HEK293 (cell line): ENCODE results near the gene COX7A2.
A peak's percentile ranks its signal among the peaks of the same experiment; 100 is the strongest.

ENCODE experiments used
- BCL6B ChIP-seq: fragments of 450-650 bp; formaldehyde crosslinking; IDR thresholded peaks from 2 replicates; pipeline ENCODE4 v1.5.1; 2017; ENCODE audit warnings: missing biosample characterization, missing genetic modification characterization
- FEZF1 ChIP-seq: fragments of 450-650 bp; formaldehyde crosslinking; IDR thresholded peaks from 2 replicates; pipeline ENCODE4 v1.5.1; 2016; ENCODE audit warnings: missing biosample characterization, missing genetic modification characterization
- GLI2 ChIP-seq: fragments of 450-650 bp; formaldehyde crosslinking; IDR thresholded peaks from 2 replicates; pipeline ENCODE4; 2017; ENCODE audit warnings: missing biosample characterization, missing genetic modification characterization, low read depth, borderline replicate concordance
- GLIS2 ChIP-seq: fragments of 450-650 bp; formaldehyde crosslinking; IDR thresholded peaks from 2 replicates; pipeline ENCODE4 v1.5.1; 2016; ENCODE audit warnings: missing biosample characterization, missing genetic modification characterization
- KLF16 ChIP-seq: fragments of 450-650 bp; formaldehyde crosslinking; IDR thresholded peaks from 2 replicates; pipeline ENCODE4 v1.5.1; 2017; ENCODE audit warnings: missing biosample characterization, missing genetic modification characterization
- KLF7 ChIP-seq: fragments of 450-650 bp; formaldehyde crosslinking; IDR thresholded peaks from 2 replicates; pipeline ENCODE4 v1.5.1; 2016; ENCODE audit warnings: missing biosample characterization, missing genetic modification characterization, borderline replicate concordance
- PATZ1 ChIP-seq: fragments of 450-650 bp; formaldehyde crosslinking; IDR thresholded peaks from 2 replicates; pipeline ENCODE4 v1.5.1; 2016; ENCODE audit warnings: missing biosample characterization, missing genetic modification characterization
- SALL2 ChIP-seq: fragments of 450-650 bp; formaldehyde crosslinking; IDR thresholded peaks from 2 replicates; pipeline ENCODE4 v1.5.0; 2017; ENCODE audit warnings: missing biosample characterization, mild to moderate bottlenecking, missing genetic modification characterization, borderline replicate concordance
- SCRT1 ChIP-seq: fragments of 450-650 bp; formaldehyde crosslinking; IDR thresholded peaks from 2 replicates; pipeline ENCODE4 v1.5.1; 2016; ENCODE audit warnings: missing biosample characterization, missing genetic modification characterization, borderline replicate concordance
- SP7 ChIP-seq: fragments of 450-650 bp; formaldehyde crosslinking; IDR thresholded peaks from 2 replicates; pipeline ENCODE4 v1.5.1; 2016; ENCODE audit warnings: missing biosample characterization, missing genetic modification characterization
- ZBTB20 ChIP-seq: fragments of 450-650 bp; formaldehyde crosslinking; IDR thresholded peaks from 2 replicates; pipeline ENCODE4 v1.5.1; 2016; ENCODE audit warnings: missing biosample characterization, missing genetic modification characterization
- ZBTB49 ChIP-seq: fragments of 450-650 bp; formaldehyde crosslinking; IDR thresholded peaks from 2 replicates; pipeline ENCODE4 v1.5.1; 2016; ENCODE audit warnings: missing biosample characterization, missing genetic modification characterization, low read depth
- ZIC2 ChIP-seq: fragments of 450-650 bp; formaldehyde crosslinking; IDR thresholded peaks from 2 replicates; pipeline ENCODE4 v1.5.1; 2016; ENCODE audit warnings: missing biosample characterization, missing genetic modification characterization
- ZNF114 ChIP-seq: fragments of 450-650 bp; formaldehyde crosslinking; IDR thresholded peaks from 2 replicates; pipeline ENCODE4 v1.5.0; 2017; ENCODE audit warnings: missing biosample characterization, missing genetic modification characterization
- ZNF157 ChIP-seq: fragments of 450-650 bp; formaldehyde crosslinking; IDR thresholded peaks from 2 replicates; pipeline ENCODE4 v1.5.1; 2016; ENCODE audit warnings: missing biosample characterization, missing genetic modification characterization
- ZNF169 ChIP-seq: fragments of 450-650 bp; formaldehyde crosslinking; IDR thresholded peaks from 2 replicates; pipeline ENCODE4 v1.5.1; 2016; ENCODE audit warnings: missing biosample characterization, missing genetic modification characterization
- ZNF18 ChIP-seq: fragments of 450-650 bp; formaldehyde crosslinking; IDR thresholded peaks from 2 replicates; pipeline ENCODE4 v1.5.1; 2016; ENCODE audit warnings: missing biosample characterization, missing genetic modification characterization
- ZNF26 ChIP-seq: fragments of 450-650 bp; formaldehyde crosslinking; IDR thresholded peaks from 2 replicates; pipeline ENCODE4 v1.5.1; 2016; ENCODE audit warnings: missing biosample characterization, missing genetic modification characterization
- ZNF274 ChIP-seq, 2 experiments: fragments of 200-500 bp in 1 of 2; fragments of 450-650 bp in 1 of 2; sonication (Bioruptor generic) in 1 of 2; formaldehyde crosslinking in 1 of 2; IDR thresholded peaks; 2 replicates each; pipeline versions ENCODE4 v1.5.1 to v1.6.1; 2014 to 2016; ENCODE audit warnings: borderline replicate concordance in 1 of 2, inconsistent platforms in 1 of 2, low read length in 1 of 2, missing biosample characterization in 1 of 2, missing genetic modification characterization in 1 of 2
- ZNF394 ChIP-seq: fragments of 450-650 bp; formaldehyde crosslinking; IDR thresholded peaks from 2 replicates; pipeline ENCODE4 v1.5.1; 2016; ENCODE audit warnings: missing biosample characterization, missing genetic modification characterization, mild to moderate bottlenecking, moderate library complexity, borderline replicate concordance
- ZNF473 ChIP-seq: fragments of 450-650 bp; formaldehyde crosslinking; IDR thresholded peaks from 2 replicates; pipeline ENCODE4 v1.5.1; 2017; ENCODE audit warnings: missing biosample characterization, missing genetic modification characterization
- ZNF530 ChIP-seq: fragments of 450-650 bp; formaldehyde crosslinking; IDR thresholded peaks from 2 replicates; pipeline ENCODE4 v1.5.1; 2016; ENCODE audit warnings: low read depth, missing biosample characterization, missing genetic modification characterization
- ZNF544 ChIP-seq: fragments of 450-650 bp; formaldehyde crosslinking; IDR thresholded peaks from 2 replicates; pipeline ENCODE4 v1.5.0; 2017; ENCODE audit warnings: missing biosample characterization, missing genetic modification characterization
- ZNF560 ChIP-seq: fragments of 450-650 bp; formaldehyde crosslinking; IDR thresholded peaks from 2 replicates; pipeline ENCODE4 v1.5.1; 2017; ENCODE audit warnings: missing biosample characterization, missing genetic modification characterization, borderline replicate concordance
- ZNF623 ChIP-seq: fragments of 450-650 bp; formaldehyde crosslinking; IDR thresholded peaks from 2 replicates; pipeline ENCODE4 v1.5.1; 2016; ENCODE audit warnings: missing biosample characterization, missing genetic modification characterization
- ZNF624 ChIP-seq: fragments of 450-650 bp; formaldehyde crosslinking; IDR thresholded peaks from 2 replicates; pipeline ENCODE4 v1.5.1; 2017; ENCODE audit warnings: missing biosample characterization, missing genetic modification characterization
- ZNF692 ChIP-seq: fragments of 450-650 bp; formaldehyde crosslinking; IDR thresholded peaks from 2 replicates; pipeline ENCODE4 v1.5.1; 2016; ENCODE audit warnings: missing biosample characterization, missing genetic modification characterization
- ZNF701 ChIP-seq: fragments of 450-650 bp; formaldehyde crosslinking; IDR thresholded peaks from 2 replicates; pipeline ENCODE4 v1.5.1; 2016; ENCODE audit warnings: missing biosample characterization, missing genetic modification characterization
- ZNF707 ChIP-seq: fragments of 450-650 bp; formaldehyde crosslinking; IDR thresholded peaks from 2 replicates; pipeline ENCODE4 v1.5.1; 2016; ENCODE audit warnings: missing biosample characterization, missing genetic modification characterization
- ZNF747 ChIP-seq: fragments of 450-650 bp; formaldehyde crosslinking; IDR thresholded peaks from 2 replicates; pipeline ENCODE4 v1.5.1; 2016; ENCODE audit warnings: missing biosample characterization, missing genetic modification characterization

Gene COX7A2

GRCh38 chr6:75283907-75284631 lies 40.5 kb upstream of the COX7A2 start (continued):
- TF ChIP-seq ZIC2 (tag by site-specific recombination) (no peak), ZBTB49 (tag by site-specific recombination) (no peak), ZNF473 (no peak), ZBTB20 (no peak), SCRT1 (tag by site-specific recombination) (no peak), PATZ1 (tag by site-specific recombination) (no peak), SALL2 (tag by site-specific recombination) (no peak), GLIS2 (tag by site-specific recombination) (no peak; the same call in 1 of the 2 replicates), ZNF707 (no peak), GLI2 (tag by site-specific recombination) (no peak), ZNF747 (tag by site-specific recombination) (no peak), FEZF1 (tag by site-specific recombination) (no peak), ZNF169 (tag by site-specific recombination) (no peak), BCL6B (tag by site-specific recombination) (no peak), ZNF114 (tag by site-specific recombination) (no peak), ZNF560 (tag by site-specific recombination) (no peak), ZNF18 (no peak), KLF16 (no peak), ZNF692 (tag by site-specific recombination) (peak; percentile 94; the same call in 1 of the 2 replicates), KLF7 (tag by site-specific recombination) (no peak), ZNF274 (IDR thresholded peaks at IDR 0.05; ENCODE audit: low read length) (no peak), ZNF274 (tag by site-specific recombination; IDR thresholded peaks at IDR 0.05; ENCODE audit: borderline replicate concordance) (no peak), ZNF623 (tag by site-specific recombination) (no peak), ZNF530 (tag by site-specific recombination) (no peak), ZNF701 (tag by site-specific recombination) (no peak), ZNF26 (no peak), ZNF394 (tag by site-specific recombination) (no peak), ZNF624 (tag by site-specific recombination) (no peak), ZNF157 (tag by site-specific recombination) (no peak), ZNF544 (tag by site-specific recombination) (no peak), SP7 (tag by site-specific recombination) (no peak)
